Ascending aorta (tissue), 2 donors: ENCODE results near the gene DPYSL4. TPM values are rescaled to one million over a fixed set of nuclear protein-coding genes. Genes with fewer than 3 reads are reported as not detected.

Experiments used
- DNase-seq, 2 donors: peaks; one replicate each; pipeline ENCODE4 v3.0.0-alpha.2; 2019; ENCODE audit warnings: low spot score in 2 of 2
- H3K27ac ChIP-seq, 2 donors: fragments of 200-600 bp; sonication (generic); one replicate each; pipeline ENCODE4 v1.5.1; 2016 to 2017; ENCODE audit warnings: mild to moderate bottlenecking in 1 of 2
- H3K27me3 ChIP-seq: fragments of 200-600 bp; sonication (generic); one replicate; pipeline ENCODE4 v1.5.1; 2017
- H3K36me3 ChIP-seq, 2 donors: fragments of 200-600 bp; sonication (generic); one replicate each; pipeline ENCODE4 v1.5.1; 2016
- H3K4me1 ChIP-seq, 2 donors: fragments of 200-600 bp; sonication (generic); one replicate each; pipeline ENCODE4 v1.5.1; 2016 to 2017; ENCODE audit warnings: mild to moderate bottlenecking in 1 of 2
- H3K4me3 ChIP-seq, 2 donors: fragments of 200-600 bp; sonication (generic); one replicate each; pipeline ENCODE4 v1.5.1; 2016 to 2017; ENCODE audit warnings: mild to moderate bottlenecking in 1 of 2
- H3K9me3 ChIP-seq, 2 donors: fragments of 200-600 bp; sonication (generic); one replicate each; pipeline ENCODE4 v1.5.1; 2016
- intact Hi-C: fragments of 100-400 bp; cut with DNase I; formaldehyde crosslinking; loops from one replicate; pipeline ENCODE4 v1.15.1; 2023
- total RNA-seq: library from RNA; depleted of rRNA; stranded (reverse); fragments of >200 nt; gene quantifications from one replicate; pipeline ENCODE4 v1.1.0, GENCODE V29; 2016
- TF ChIP-seq, protein P1 (sequence below), 3 experiments: fragments of 200-600 bp in 2 of 3; fragments of 450-650 bp in 1 of 3; sonication (generic) in 2 of 3; IDR thresholded peaks; one replicate each; pipeline ENCODE4 v1.5.1; 2016 to 2019; ENCODE audit warnings: antibody characterized with exemption in 3 of 3, mild to moderate bottlenecking in 1 of 3, moderate library complexity in 1 of 3

Gene DPYSL4
- total RNA-seq, 1 donor from 2014 or later: not detected

DNA sequence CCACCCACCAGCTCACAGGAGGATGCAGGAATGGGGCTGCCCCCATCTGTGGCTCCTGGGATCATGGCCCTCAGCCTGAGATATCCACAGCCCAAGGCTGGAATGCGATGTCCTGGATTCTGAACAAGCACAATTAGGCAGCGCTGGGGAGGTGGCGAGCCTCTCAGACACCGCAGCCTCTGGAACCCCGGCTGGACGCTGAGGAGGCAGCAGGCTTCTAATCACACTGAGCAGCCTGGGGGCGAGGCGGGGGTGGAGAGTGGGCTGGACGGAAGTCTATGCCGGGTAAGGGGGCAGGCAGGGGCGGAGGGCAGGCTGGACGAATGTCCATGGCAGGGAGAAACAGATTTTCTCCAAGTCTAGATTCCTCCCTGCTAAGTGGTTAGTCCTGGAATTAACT lies 56.4 kb downstream of the DPYSL4 start:
- Histone ChIP-seq H3K36me3 (no peaks in the 10 kb centered on the region), H3K27ac (no peak overlapping the region), H3K27me3 (no peaks in the 10 kb centered on the region), H3K9me3 (no peaks in the 10 kb centered on the region), H3K4me1 (no peaks in the 10 kb centered on the region), H3K4me3 (no peak overlapping the region)
- DNase-seq: no peak
- intact Hi-C loops: no loop called here
- TF ChIP-seq, protein P1, sequence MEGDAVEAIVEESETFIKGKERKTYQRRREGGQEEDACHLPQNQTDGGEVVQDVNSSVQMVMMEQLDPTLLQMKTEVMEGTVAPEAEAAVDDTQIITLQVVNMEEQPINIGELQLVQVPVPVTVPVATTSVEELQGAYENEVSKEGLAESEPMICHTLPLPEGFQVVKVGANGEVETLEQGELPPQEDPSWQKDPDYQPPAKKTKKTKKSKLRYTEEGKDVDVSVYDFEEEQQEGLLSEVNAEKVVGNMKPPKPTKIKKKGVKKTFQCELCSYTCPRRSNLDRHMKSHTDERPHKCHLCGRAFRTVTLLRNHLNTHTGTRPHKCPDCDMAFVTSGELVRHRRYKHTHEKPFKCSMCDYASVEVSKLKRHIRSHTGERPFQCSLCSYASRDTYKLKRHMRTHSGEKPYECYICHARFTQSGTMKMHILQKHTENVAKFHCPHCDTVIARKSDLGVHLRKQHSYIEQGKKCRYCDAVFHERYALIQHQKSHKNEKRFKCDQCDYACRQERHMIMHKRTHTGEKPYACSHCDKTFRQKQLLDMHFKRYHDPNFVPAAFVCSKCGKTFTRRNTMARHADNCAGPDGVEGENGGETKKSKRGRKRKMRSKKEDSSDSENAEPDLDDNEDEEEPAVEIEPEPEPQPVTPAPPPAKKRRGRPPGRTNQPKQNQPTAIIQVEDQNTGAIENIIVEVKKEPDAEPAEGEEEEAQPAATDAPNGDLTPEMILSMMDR (IDR thresholded peaks at IDR 0.05): no peak

DNA sequence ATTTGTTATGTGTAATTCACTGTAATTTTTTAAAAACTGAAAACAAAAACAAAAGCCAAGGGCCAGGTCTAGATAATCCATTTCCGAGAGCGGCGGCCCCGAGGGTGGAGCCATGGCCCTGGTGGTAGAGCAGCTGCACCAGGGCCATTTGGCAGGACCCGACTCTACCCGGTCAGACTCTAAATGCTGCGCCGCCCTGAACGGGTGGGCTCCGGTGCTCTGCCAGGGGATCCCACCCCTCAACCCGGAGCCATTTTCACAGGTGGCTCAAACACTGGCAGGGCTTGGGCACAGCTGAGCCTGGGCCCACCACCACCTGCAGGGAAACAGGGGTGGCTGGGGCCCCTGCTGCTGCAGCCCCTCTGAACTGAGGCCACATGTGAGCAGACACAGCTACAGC lies 56.9 kb downstream of the DPYSL4 start:
- TF ChIP-seq, protein P1 (IDR thresholded peaks at IDR 0.05): no peak
- no peak for DNase-seq
- Histone ChIP-seq H3K9me3 (no peaks in the 10 kb centered on the region), H3K4me1 (no peaks in the 10 kb centered on the region), H3K4me3 (no peak overlapping the region), H3K27me3 (no peaks in the 10 kb centered on the region), H3K36me3 (no peaks in the 10 kb centered on the region), H3K27ac (no peak overlapping the region)
- intact Hi-C loops: no loop called here

DNA sequence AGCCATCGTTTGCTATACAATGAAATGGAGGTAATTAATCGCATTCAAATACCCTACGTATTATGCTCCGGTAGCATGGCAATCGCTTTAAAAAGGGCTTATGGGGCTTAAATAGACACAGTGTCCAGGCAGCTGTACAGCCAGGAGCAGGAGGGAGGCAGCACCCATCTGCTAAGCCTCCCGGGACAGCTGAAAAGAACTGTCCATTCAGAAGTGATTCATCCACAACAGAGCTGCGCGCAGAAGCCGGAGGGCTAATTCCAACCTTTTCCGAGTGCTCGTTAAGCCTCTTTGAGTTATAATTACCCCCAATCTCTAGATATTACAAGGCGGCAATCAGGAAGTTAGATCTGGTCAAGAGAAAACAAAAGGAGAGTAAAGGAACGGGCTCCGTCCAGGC lies 58.3 kb downstream of the DPYSL4 start:
- no peaks in the 10 kb centered on the region for H3K4me1 ChIP-seq
- TF ChIP-seq, protein P1 (IDR thresholded peaks at IDR 0.05): no peak
- no peak for DNase-seq
- H3K27me3 ChIP-seq: no peaks in the 10 kb centered on the region
- H3K9me3 ChIP-seq: no peaks in the 10 kb centered on the region
- intact Hi-C loops: no loop called here
- no peak overlapping the region for H3K27ac ChIP-seq
- no peaks in the 10 kb centered on the region for H3K36me3 ChIP-seq
- H3K4me3 ChIP-seq: no peak overlapping the region

DNA sequence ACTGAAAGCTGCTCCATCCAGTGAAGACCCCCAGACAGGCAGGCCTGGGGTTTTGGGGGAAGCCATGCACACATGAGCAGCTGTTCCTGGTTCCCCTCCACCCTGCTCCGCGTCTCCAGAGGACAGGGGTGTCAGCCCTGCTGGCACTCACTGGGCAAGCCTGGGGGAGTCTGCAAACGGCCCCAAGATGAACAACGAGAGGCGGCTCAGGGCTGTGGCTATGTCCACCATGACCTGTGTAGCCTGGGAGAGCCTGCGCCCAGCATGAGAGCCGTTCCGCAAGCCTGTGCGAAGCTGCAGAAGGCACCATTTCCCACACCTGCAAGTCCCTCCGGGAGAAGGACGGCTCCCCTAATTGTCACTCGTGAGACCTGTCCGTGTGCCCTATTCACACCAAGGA lies 59.5 kb downstream of the DPYSL4 start:
- no peak overlapping the region for H3K27ac ChIP-seq
- no peaks in the 10 kb centered on the region for H3K9me3 ChIP-seq
- TF ChIP-seq, protein P1 (IDR thresholded peaks at IDR 0.05): no peak
- intact Hi-C loops: no loop called here
- no peak overlapping the region for H3K4me3 ChIP-seq
- no peaks in the 10 kb centered on the region for H3K27me3 ChIP-seq
- no peak for DNase-seq
- H3K36me3 ChIP-seq: no peaks in the 10 kb centered on the region
- H3K4me1 ChIP-seq: no peaks in the 10 kb centered on the region

DNA sequence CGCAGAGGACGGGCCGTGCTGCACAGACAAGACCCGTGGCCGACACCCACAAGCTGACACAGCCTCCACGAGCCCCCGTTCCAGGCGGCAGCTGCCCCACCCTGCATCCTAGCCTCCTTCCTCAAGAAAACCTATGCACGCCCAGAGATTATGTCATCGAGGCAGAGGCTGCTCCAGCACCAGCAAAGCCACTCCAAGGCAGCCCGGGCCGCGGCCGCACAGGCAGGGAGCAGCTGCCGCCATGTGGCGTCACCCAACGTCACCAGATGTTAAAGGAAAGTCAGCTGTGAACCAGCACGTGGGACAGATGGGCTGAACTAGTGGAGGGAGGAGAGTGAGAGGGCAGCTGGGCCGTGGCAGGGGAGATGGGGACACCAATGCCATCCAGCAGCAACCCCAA lies 61.2 kb downstream of the DPYSL4 start:
- TF ChIP-seq, protein P1 (IDR thresholded peaks at IDR 0.05): no peak
- intact Hi-C loops: no loop called here
- H3K36me3 ChIP-seq: no peaks in the 10 kb centered on the region

More for the DNA sequence above, 61.2 kb downstream of the DPYSL4 start:
- Histone ChIP-seq H3K27ac (no peak overlapping the region), H3K27me3 (no peaks in the 10 kb centered on the region), H3K4me3 (no peak overlapping the region), H3K9me3 (no peaks in the 10 kb centered on the region), H3K4me1 (no peaks in the 10 kb centered on the region)
- DNase-seq: no peak
